ENCODE measurements around the gene GTPBP2.
A peak's percentile ranks its signal among the peaks of the same experiment; 100 is the strongest.
"Not testable (repeated sequence)": the region's sequence is repeated elsewhere in the genome, so short reads cannot be mapped to it uniquely, and the experiment has no call there.

The GTPBP2 gene

DNA sequence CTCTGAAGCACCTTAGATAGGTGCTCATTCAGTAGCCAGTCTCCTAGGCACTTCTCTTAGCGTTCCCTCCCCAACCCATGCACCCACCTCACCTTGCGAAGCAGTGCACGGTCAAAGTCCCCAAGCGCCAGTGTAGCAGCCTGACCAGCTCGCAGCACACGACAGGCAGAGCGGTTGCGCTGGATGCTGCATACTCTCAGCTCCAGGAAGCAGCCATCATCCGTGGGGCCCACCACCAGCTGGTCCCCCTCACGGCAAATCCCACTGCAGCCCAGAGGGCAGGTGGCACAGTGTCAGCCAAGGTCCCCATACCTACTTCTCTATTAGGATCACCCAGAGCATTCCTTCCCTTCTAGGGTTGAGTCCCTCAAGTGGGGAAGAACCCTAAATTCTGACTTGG lies 6.5 kb downstream of the GTPBP2 start:
- DNase-seq, result no peak

DNA sequence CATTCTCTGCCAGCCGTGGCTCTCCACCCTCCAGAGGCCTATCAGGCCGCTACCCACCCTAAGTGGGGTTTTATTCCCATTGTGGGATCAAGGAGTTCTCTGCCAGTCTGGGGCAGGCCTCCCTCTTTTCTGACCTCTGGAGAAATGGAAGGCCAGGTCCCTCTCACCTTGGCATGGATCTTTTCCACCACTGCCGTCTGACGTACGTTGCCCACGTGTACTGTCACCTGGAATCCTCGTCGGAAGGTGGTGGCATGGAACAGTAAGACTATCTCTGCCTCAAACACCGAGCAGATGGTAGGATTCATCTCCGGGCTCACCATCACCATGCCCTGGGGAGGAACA lies 7.3 kb downstream of the GTPBP2 start:
- no peak for DNase-seq

DNA sequence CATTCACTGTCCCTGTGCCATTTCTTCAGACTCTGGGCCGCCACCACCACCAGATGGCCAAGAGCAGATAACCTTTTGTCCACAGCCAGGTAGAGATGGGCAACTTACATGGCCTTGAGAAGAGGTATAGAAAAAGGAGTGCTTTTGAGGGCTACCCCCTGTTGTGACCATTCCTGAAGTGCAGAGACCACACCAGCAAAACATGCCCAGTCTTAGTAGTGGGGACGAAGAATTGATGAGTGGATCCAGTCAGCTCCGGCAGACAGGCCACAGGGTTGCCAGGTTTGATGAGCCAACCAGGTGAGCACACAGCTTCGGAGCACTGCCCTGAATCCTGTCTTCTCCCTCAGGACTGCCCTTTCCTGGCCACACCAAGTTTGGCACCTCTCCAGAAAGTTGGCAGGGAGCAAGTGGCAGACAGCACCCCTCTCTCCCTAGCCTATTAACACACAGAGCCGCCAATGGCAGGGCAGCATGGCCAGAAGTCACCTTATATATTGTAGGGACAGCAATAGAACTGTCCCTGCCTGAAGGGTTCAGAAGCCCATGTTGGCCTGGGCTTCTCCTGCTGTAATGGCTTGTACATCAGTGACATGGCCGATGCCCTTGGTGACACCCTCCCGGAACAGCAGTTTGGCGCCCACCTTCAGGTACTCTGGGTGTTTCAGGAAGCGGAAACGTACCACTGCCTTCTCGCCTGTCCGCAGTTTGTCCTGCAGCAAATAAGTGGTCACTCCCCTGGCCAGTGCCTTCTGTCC lies 7.8 kb downstream of the GTPBP2 start:
- no peak for DNase-seq

DNA sequence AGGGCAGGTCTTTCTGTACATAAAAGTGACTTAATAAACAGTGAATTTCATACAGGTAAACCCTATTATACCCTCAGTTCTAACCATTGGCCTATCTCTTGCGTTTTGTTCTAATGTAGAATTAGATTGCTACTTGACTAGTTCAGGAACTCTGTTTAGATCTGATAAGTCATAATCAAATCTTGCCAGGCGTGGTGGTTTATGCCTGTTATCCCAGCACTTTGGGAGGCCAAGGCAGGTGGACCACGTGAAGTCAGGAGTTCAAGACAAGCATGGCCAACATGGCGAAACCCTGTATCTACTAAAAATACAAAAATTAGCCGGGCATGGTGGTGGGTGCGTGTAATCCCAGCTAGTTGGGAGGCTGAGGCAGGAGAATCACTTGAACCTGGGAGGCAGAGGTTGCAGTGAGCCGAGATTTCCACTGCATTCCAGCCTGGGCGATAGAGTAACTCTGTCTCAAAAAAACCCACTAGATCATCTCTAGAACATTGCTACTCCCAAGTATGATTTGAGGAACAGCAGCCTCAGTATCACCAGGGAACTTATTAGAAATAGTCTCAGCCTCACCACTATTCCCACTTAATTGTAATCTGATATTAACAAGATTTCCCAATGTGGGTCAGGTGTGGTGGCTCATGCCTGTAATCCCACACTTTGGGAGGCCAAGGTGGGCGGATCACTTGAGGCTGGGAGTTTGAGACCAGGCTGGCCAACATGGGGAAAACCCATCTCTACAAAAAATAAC lies 12.2 kb downstream of the GTPBP2 start:
- DNase-seq, result no peak

DNA sequence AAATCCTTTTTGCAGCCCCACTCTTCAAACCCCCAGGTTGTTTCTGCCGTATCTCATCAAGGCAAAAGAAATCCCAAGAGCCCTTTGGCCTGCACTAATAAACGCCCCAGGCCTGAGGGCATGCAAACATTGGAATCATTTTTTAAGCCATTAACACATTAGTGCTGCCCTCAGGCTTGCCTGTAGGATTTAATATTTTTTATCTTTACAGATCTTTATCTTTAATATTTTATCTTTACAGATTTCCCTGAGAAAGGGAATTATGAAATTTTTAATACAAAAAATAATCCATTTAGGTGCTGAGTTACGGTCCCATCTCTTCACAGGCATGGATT lies 14.7 kb downstream of the GTPBP2 start:
- DNase-seq, result no peak

DNA sequence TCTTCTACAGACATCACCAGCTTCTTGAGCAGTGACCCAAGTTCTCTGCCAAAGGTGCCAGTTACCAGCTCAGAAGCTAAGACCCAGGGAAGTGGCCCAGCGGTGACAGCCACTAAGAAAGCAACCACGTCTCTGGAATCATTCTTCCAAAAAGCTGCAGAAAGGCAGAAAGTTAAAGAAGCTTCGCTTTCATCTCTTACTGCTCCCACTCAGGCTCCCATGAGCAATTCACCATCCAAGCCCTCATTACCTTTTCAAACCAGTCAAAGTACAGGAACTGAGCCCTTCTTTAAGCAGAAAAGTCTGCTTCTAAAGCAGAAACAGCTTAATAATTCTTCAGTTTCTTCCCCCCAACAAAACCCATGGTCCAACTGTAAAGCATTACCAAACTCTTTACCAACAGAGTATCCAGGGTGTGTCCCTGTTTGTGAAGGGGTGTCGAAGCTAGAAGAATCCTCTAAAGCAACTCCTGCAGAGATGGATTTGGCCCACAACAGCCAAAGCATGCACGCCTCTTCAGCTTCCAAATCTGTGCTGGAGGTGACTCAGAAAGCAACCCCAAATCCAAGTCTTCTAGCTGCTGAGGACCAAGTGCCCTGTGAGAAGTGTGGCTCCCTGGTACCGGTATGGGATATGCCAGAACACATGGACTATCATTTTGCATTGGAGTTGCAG lies 15.2 kb downstream of the GTPBP2 start:
- no peak for DNase-seq

DNA sequence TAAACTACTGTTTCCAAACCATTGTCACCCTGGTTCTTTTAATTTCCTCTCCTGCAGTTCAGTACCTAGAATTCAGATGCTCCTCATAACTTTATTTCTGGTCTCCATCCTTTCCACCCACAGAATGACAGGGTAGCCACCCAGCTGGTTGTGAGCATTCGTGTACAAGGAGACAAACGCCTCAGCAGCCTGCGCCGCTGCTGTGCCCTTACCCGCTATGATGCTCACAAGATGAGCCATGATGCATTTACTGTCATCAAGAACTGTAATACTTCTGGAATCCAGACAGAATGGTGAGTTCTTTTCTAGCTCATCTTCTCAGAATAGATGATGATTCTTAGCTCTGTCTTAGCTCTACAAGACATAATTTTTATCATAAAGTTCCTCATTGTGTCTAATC lies 18.6 kb downstream of the GTPBP2 start:
- no peak for DNase-seq

DNA sequence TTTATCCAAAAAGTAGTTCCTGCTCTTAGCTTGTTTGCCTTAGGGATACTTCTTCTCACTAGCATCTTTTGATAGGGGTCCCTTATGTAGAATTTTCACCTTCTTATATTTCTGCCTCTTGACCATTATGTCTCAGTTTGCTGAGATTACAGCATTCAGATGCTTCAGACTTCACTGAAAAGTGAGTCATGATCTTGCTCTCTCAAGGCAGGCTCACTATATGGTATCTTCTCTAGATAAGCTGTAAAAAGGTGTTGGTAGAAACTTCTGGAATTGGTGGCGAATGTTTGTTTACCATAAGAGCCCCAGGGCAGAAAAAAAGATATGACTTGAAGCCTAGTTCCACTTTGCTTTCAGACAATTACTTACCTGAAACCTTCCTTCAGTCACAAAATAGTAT lies 19.7 kb downstream of the GTPBP2 start:
- DNase-seq, result no peak

DNA sequence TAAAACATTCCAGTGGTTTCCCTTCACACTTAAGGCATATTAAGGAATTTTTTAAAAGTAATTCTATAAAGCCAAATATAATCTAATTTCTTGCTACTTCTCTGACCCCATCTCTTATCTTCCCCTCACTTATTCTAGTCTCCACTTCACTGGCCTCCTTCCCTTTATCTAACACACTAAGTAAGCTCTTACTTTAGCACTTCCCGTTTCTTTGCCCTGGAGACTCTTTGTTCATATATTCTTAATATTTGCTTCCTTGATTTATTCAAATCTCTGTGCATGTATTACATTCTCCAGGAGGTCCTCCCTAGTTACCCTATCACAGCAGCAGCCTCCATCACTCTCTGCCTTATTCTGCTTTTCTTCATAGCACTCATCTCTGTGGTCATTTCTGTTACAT lies 20.3 kb downstream of the GTPBP2 start:
- no peak for DNase-seq

DNA sequence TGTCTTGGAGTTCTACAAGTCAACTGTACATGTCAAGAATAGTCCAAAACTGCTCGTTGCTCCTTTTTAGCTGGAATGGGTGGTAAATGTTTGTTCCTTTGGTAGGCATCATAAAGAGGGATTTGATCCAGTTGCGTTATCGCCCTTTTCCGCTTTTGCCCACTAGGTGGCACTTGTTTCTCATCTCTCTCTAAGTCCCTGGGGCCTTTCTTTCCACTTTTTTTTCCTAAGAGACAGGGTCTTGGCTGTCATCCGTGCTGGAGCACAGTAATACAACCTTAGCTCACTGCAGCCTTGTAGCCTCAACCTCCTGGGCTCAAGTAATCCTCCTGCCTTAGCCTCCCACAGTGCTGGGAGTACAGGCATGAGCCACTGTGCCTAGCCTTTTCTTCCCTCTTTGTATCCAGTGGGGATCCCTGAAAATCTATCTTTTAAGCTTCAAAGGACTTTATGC lies 20.7 kb downstream of the GTPBP2 start:
- no peak for DNase-seq

DNA sequence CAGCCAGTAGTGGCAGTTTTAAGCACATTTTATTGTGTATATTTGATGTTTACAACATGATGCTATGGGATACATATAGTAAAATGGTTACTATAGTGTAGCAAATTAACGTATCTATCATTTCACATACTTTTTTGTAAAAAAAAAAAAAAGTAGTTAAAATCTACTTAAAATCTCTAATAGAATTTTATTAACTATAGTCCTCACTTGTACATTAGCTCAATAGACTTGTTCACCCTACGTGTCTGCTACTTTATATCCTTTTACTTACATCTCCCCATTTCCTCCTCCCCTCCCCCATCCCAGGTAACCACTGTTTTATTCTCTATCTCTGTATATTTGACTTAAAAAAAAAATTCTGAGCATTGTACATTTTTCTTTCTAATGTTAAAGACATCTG lies 23.0 kb downstream of the GTPBP2 start:
- DNase-seq, result no peak

DNA sequence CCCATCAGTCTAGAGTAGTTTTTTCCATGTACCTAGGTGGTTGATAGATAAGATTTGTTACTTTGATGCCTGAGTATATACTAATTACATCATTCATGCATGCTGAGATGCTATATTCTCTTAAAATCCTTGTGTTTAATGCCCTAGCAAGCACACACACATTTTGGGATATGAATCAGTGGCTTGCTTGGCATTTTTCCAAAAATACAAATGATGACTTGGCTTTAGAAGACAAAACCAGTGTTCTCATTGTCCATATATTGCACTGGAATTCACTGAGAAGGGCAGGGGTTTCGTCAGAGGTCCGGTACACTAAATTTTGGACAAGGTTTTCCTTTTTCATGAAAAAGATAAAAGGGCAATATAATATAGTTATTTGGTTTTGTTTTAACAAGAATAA lies 24.9 kb downstream of the GTPBP2 start:
- DNase-seq, result no peak

DNA sequence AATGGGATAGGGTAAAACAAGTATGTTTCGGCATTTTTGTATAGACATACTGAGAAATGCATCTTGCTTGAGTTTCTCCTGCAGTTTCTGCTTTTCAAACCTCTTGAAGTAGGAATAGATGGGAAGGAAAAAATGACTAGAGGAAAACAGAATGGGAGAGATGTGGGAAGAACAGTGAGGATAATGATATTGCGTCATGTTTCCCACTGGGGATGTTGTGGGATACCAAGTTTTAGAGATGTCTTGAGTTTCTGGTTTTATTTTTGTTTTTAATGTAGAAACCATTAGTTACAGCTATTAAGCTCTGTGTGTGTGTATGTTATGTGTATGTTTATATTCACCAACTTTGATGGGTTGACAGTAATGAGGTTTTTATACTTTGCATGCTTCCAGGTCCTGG lies 28.5 kb downstream of the GTPBP2 start:
- no peak for DNase-seq

DNA sequence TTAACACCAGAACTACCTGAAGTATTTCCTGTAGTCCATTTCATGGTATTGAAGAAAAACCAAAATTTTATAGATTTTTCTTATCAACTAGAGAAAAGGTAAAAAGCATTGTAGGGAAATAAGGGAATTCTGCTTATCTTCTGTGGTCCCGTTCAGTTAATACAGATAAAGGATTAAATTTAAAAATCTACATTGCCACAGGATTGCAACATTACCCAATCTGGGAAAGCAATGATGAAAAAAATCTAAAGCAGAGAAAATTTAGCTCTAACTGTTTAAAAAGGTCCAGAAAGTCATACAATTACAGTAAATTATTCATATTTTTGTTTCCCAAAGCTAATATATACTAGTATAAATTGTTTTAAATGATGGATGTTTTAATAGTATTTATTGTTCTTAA lies 35.1 kb downstream of the GTPBP2 start:
- no peak for DNase-seq

DNA sequence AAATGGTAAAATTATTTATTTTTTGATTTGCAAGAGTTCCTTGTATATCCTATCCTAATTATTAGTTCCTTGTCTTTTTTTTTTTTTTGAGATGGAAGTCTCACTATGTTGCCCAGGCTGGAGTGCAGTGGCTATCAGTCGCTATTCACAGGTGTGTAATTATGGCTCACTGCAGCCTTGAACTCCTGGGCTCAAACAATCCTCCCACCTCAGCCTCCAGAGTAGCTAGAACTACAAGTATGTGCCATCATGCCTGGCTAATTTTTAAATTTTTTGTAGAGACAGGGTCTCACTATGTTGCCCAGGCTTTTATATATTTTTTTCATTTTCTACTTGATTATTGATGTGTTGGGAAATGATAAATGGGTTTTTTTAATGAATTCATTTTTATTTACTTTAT lies 39.5 kb downstream of the GTPBP2 start:
- DNase-seq, result not testable (repeated sequence)

DNA sequence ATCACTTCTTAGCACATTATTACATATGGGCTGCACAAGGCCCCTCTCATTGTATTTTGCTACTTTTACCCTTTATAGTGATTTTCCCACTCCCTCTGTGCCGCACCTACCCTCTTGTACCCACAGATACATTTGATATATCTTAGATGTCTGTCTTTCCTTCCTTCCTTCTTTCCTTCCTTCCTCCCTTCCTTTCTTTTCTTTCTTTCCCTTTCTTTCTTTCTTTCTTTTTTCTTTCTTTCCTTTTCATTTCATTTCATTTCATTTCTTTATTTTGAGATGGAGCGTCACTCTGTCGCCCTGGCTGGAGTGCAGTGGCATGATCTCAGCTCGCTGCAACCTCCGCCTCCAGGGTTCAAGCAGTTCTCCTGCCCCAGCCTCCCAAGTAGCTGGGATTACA lies 40.9 kb downstream of the GTPBP2 start:
- DNase-seq, result no peak

DNA sequence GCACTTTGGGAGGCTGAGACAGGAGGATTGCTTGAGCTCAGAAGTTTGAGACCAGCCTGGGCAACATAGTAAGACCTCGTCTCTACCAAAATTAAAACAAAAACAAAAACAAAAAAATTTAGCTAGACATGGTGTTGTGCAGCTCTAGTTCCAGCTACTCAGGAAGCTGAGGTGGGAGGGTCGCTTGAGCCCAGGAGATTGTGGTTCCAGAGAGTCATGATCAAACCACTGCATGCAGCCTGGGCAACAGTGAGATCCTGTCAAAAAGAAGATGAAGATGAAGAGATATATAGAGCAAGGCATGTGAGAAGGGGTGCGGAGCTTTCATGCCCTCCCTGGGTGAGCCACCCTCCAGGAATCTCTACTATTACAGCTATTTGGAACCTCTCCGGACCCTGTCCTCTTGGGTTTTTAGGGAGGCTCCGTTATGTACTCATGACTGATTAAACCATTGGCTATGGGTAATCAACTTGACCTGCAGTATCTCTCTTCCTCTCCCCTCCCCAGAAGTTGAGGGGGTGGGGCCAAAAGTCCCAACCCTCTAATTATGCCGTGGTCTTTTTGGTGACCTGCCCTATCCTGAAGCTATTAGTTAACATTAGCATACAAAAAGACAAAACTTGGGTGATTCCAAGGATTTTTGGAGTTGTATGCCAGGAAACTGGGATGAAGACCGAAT lies 44.0 kb downstream of the GTPBP2 start:
- DNase-seq, result no peak

DNA sequence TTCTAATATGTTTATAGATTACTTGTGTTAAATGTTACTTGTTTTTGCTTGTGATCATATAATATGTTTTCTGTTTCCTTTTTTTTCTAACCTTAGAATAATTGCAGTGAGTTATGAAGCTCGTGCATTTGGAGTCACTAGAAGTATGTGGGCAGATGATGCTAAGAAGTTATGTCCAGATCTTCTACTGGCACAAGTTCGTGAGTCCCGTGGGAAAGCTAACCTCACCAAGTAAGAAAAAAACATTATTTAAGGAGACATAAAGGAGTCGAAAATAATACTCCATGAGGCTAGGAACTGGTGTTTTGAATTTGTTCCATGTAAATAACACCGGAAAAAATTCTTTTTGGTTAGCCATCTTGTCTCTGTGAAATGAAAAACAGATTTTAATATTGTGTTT lies 46.2 kb downstream of the GTPBP2 start:
- DNase-seq, result no peak

DNA sequence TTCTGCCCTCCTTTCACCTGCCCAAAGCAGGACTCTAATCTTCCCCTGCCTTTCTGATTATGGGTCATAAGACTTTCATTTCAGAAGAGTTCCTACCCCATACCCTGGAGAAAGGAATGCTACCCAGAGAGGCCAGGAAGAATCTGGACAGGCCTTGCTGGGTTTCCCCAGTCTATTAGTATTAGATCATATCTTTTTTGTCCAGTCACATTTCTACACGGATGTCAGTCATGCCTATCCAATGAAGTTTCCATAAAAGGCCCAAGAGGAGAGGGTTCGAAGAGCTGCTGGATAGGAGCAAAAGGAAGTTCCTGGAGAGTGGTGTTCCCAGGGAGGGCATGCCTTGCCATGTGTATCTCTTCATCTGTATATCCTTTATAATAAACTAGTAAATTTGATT lies 49.9 kb downstream of the GTPBP2 start:
- DNase-seq, result no peak

DNA sequence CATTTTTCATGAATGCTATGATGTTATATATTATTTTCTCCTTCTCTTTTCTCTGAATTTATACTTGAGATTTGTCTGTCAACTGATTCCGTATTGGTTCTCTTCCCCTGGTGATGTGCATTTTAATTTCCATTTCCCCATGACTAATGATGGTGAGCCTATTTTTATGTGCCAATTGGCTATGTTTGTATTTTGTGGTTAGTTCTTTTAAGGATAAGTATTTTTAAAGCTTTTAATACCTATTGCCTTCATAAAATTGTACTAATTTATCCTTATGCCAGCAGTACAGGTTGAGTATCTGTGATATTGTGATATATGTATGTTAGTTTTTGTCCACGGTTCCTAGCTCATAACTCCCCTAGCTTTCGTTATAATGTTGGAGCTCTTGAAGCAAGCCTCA lies 50.3 kb downstream of the GTPBP2 start:
- DNase-seq, result no peak

DNA sequence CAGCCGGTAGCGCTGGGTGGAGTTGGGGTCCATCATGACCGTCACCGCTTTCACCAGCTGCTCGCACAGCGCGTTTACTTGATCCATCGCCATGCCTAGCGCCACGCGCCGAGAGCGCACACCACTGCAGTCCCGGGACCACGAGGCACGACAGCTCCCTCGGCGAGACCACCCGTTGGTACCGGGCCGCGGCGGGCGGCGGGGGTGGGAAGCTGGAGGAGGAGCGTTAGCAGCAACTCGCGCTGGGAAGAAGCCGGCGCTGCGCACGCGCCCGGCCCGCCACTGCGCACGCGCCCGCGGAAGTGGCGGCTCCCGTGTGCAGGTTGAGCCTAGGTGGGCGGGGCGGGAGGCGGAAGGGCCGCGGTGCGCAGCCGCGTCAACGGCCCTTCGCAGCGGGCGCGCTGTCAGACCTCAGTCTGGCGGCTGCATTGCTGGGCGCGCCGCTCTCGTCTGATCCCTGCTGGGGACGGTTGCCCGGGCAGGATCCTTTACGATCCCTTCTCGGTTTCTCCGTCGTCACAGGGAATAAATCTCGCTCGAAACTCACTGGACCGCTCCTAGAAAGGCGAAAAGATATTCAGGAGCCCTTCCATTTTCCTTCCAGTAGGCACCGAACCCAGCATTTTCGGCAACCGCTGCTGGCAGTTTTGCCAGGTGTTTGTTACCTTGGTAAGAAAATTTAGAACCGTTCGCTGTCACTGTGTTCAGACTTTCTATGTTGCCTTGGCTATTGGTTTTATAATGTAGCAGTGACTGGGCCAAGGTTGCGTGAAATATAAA lies 53.1 kb downstream of the GTPBP2 start, which contains the start of the genes POLH and XPO5:
POLH (plus strand) TSS at position 414 of the 780 bp plus-strand sequence. CDS start 6,135 bp downstream, outside the sequence.
XPO5 (minus strand) TSS at position 267 of the 780 bp plus-strand sequence; CDS start at position 93, 174 bp downstream.
- peak; percentile 73 for DNase-seq

DNA sequence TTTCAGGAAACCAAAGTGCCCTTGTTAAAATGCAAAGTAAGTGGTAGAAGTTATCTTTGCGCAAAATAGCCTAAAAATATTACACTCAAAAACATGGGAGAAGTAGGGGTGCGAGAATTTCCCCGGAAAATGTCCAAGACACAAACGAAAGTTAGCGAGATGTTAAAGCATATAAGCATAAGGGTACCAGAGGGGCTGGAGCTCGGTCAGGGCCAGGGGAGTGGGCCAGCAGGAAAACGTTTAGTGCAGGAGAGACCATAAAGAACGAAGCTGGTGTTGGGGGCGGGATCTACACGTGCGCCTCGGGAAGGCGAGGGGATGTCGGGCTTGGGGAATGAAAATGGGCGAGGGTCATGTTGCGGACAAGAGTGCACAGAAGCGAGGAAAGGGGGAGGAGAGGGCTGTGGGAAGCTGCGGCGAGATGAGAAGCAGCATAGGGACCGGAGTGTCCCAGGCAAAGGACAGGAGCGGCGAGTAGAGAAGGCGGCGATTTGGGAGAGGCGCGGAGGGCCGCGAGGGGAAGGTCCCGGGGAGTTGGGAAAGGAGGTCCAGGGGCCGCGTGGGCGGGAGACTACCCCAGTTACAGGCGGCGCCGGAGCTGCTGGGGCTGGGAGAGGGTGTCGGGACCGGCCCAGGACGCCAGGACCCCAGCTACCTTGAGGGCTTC lies 53.8 kb downstream of the GTPBP2 start:
- DNase-seq, result no peak

Measured in cortex of kidney (tissue), 1 donor.